Measurements from ENCODE around the gene PLXNA3.

The PLXNA3 gene

DNA sequence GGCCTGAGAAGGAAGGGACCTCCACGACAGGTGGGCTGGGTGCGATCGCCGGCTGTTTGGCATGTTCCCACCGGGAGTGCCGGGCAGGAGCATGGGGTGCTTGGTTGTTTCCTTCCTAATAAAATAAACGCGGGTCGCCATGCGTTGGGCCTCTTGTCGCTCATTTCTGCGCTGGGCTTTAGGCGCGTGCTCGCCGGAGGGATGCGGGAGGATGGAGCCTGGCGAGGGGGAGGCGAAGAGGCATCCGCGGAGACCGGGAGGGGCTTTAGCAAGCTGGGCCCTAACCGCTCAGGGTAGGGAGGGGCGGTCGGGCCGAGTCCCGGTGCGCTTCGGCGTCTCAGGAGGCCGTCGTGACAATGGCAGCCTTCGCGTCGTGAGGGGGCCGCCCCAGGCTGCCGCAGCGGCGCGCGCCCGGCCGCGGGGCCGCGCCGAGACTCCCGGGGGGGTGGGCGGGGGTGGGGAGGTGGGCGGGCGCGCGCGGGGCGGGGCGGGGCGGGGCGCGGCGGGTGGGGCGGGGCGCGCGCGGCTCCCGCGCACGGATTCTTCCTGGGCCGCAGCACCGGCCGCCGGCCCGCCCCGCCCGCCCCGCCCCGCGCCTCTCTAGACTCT, 21.6 kb upstream of the PLXNA3 start:
- DNase-seq: no peak

DNA sequence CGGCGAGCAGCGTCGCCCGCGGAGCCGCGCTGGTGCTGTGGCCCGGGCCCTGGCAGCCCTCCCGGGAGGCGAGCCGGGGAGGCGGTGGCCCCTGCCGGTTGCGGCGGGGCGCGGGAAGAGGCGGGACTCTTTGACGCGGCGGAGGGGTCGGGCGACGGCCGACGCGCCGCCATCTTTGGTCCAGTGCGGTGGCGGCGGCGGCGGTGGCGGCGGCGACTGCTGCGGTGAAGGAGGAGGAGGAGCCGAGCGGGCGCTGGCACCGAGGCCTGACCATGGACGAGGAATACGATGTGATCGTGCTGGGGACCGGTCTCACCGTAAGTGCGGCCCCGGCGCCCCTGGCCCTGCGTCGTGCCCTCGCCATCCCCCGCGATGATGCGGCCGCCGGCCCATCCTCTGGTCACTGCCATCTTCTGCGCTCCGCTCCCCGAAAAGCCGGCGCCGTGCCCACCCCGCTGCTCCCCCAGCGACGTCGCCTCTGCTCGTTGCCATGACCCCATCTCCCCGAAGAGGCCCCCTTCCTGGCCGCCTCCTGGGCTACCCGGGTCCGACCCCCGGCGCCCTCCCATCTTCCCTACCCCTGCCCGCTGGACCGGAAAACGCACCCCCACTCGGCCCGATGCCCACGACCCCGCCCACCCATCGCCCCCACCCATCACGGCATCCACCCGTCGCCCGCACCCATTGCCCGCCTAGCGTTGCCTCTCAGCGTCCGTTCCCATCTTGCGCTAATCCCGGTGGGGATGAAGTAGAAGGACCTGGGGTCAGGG, 20.9 kb upstream of the PLXNA3 start, which contains the start of gene GDI1:
Gene GDI1, plus strand, starts transcription at position 172 of the 770 bp plus-strand sequence. Its CDS starts 101 bp downstream, at position 273.
- DNase-seq: no peak

DNA sequence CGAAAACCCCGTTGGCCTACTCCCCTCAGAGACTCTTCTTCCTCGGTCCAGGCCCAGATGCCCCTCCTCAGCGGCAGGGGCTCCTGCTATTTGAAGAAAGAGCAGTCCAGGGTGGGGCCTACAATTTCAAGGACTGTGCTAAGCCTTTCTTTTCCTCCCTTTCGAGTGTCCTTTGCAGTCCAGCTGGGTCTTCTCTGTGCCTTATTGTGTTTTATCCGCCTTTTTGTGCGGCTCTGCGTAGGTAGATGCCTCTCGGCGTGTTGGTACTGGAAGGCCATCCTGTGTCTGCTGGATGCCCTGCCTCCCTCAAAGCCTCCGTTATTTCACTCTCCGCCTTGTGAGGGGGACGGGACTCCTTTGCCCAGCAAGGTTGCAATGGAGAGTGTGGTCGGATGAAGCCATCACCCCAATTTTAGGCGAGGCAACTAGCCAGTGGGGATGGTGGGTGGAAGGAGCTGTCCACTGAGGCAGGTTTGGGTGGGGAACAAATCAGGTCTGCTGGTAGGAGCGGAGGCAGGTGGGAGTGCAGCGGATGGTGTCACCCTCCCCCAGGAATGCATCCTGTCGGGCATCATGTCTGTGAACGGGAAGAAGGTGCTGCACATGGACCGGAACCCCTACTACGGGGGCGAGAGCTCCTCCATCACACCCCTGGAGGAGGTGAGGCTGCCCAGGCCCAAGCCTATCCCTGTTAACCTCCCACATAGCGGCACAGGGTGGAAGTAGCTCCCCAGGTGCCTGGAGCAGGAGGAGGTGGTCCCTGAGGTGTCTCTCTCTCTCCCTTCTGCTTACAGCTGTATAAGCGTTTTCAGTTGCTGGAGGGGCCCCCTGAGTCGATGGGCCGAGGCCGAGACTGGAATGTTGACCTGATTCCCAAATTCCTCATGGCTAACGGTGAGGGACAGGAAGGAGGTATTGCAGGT, 19.8 kb upstream of the PLXNA3 start:
- DNase-seq: no peak

DNA sequence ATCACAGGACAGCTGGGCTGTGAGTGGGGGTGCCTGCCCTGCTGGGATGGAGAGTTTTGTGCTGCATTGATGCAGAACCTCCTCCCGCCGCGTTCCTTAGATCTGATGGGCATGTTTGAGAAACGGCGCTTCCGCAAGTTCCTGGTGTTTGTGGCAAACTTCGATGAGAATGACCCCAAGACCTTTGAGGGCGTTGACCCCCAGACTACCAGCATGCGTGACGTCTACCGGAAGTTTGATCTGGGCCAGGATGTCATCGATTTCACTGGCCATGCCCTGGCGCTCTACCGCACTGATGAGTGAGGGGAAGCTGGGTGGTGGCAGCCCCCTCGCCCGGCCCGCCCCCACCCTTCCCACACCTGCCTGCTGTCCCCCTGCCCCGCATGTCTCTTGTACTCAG, 18.2 kb upstream of the PLXNA3 start:
- no peak for DNase-seq

DNA sequence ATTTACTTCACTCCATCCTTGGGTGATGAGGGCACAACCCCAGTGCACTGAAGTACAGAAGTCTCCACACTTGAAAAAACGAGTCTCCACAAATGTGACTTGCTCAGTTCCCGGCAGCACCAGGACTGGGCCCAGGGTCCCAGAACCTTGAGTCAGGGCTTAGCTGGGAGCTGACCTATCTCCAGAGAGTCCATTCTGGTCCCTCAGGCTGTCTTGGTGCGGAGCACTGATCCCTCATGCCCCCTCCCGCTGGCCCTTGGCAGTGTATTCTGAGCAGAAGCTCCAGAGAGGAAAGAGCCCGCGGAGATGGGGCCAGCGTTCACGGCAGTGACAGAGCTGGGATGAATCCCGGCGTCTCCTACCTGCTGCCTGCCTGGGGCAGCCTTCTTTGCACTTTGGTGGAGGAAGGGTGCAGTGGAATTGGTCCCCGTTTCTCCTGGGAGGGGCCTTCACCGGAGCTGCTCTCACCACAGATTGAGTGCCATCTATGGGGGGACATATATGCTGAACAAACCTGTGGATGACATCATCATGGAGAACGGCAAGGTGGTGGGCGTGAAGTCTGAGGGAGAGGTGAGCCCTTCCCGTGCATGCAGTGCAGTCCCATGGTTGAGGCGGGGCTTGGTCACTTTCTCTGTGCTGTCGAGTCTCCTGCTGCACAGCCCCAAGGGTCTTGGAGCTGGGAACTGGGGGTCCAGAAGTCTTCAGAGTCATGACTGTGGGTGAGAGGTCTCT, 17.3 kb upstream of the PLXNA3 start:
- DNase-seq: no peak

DNA sequence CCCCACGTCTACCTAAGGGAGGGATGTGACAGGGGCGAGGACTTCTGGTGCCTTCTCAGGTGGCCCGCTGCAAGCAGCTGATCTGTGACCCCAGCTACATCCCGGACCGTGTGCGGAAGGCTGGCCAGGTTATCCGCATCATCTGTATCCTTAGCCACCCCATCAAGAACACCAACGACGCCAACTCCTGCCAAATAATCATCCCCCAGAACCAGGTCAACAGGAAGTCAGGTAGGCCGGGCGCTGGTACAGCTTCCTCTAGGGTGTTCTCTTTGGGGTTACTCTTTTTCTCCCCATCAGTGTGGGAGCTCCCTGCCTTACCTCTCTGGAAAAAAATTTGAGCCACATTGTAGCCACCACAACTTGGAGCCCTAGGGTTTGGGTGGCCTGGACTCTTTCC, 16.5 kb upstream of the PLXNA3 start:
- no peak for DNase-seq

DNA sequence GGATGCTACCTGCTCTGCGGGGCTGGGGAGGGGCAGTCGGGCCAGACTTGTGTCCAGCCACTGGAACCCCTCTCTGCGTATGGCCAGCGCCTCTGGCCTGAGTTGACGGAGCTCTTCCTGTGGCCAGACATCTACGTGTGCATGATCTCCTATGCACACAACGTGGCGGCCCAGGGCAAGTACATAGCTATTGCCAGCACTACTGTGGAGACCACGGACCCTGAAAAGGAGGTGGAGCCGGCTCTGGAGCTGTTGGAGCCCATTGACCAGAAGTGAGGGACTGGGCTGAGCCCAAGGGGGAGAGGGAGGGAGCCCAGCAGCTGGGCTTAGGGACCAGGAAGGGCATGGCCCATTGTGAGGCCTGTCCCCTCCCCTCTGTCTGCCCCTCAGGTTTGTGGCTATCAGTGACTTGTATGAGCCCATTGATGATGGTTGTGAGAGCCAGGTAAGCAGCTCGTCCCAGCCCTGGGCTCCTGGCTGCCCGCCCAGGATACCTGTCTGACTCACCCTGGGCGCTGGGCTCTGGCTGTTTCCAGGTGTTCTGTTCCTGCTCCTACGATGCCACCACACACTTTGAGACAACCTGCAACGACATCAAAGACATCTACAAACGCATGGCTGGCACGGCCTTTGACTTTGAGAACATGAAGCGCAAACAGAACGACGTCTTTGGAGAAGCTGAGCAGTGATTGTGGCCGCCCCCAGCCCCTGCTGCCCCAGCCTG, 15.9 kb upstream of the PLXNA3 start:
- DNase-seq: no peak

DNA sequence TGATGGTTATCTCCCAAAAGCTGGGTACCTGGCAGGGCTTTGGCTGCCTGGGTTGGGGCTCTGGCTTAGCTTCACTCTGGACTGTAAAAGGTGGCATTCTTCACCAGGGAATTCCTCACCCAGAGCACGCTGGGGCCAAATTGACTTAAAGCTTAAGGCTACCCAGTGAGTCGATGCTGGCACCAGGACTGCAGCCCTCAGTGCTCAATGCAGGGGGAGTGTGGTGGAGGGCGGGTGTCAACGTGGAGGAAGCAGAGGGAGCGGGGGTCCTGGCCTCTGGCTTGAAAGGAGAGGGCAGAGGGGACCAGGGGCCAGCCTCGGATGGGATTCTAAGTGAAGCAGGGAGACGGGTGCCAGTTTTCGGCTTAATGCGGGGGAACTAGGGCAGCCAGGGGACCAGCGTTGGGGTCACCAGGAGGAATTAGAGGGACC, 14.6 kb upstream of the PLXNA3 start:
- DNase-seq: no peak

DNA sequence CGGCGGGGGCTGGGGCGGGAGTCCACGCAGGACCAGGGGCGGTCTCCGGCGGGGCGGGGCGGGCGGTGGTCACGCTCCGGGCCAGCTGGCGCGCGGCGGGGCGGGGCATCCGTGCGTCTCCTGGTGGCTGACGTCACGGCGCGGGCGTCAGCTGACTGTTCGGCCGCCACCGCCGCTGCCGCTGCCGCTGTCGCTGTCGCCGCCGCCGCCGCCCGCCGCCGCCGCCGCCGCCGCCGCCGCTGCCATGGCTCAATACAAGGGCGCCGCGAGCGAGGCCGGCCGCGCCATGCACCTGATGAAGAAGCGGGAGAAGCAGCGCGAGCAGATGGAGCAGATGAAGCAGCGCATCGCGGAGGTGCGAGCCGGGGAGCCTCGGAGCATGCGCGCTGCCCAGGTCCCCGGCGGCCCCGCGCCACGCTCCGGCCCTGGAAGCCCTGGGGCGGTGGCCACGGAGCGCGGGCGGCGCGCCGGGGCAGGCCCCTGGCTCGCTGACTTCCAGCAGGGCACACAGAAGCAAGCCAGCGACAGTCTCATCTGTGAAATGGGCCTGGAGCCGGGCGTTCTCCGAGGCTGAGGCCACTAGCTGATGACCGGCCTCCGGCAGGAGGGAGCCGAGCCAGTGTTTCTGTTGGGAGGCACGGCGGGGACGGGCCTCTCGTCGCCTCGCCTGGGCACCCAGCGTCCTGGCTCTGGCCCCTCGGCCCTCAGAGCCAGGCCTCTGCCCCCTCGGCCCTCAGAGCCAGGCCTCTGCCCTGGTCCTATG, 13.9 kb upstream of the PLXNA3 start, which contains the start of gene FAM50A:
Gene FAM50A, plus strand, starts transcription at position 150 of the 763 bp plus-strand sequence. Its CDS starts 95 bp downstream, at position 245.
- no peak for DNase-seq

DNA sequence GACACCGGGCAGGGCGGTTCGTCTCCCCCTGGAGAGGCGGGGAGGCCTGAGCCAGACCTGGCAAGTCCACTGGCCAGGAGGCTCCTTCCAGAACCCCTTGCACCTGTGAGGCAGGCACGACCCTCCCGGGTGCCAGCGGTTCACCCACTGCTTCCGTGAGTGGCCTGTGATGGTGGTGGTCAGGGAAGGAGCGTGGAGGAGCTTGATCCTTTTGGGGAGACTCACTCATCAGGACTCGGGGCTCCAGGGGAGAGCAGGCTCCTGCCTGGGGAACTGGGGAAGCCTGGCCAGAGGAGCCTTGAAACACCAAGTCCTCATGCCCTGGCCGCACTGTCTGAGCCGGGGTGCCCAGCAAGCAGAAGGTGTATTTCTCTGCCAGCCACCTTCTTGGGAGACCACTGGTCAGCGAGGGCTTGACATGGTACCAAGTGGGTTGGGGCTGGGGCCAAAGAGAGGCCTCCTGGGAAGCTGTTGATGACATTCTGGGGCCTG, 13.3 kb upstream of the PLXNA3 start:
- no peak for DNase-seq

DNA sequence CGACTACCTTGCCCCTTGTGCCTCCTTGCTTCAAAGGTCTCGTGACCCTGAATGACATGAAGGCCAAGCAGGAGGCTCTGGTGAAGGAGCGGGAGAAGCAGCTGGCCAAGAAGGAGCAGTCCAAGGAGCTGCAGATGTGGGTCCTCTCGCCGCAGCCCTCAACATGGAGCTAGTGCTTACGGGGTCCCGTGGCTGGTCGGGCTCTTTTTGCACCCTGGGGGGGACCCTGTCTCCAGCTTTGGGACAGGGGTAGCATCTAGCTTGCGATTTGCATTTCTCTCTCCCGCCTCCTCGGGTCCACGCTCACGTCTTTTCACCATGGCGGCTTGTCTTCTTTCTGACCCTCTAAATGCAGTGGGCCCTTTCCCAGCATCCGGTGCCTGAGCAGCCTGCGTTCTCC, 12.3 kb upstream of the PLXNA3 start:
- DNase-seq: no peak

DNA sequence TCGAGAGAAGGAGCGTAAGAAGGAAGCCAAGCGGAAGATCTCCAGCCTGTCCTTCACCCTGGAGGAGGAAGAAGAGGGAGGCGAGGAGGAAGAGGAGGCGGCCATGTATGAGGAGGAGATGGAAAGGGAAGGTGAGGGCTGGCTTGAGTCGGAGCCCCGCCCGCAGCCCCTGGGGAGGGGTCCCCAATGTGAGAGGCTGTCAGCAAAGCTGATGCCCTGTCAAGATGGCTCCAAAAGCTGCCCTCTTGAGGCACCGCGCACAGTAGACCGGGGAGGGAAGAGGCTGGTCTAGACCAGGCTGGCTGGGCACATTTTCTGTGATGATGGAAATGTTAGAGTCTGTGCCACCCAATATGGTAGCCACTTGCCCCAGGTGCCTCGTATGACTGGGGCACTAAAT, 11.7 kb upstream of the PLXNA3 start:
- DNase-seq: no peak

DNA sequence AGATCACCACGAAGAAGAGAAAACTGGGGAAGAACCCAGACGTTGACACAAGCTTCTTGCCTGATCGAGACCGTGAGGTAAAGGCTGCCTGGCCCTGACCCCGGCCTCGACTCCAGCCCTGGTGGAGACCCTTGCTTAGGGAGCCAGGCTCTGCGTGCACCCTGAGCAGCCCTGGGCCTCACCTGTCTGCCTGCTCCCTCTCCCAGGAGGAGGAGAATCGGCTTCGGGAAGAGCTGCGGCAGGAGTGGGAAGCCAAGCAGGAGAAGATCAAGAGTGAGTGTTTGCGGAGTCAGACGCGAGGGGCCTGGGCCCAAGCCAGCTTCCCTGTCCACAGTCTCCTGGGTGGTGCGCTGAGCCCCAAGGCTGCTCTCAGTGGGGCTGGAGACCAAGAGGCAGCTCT, 9.6 kb upstream of the PLXNA3 start:
- DNase-seq: no peak

DNA sequence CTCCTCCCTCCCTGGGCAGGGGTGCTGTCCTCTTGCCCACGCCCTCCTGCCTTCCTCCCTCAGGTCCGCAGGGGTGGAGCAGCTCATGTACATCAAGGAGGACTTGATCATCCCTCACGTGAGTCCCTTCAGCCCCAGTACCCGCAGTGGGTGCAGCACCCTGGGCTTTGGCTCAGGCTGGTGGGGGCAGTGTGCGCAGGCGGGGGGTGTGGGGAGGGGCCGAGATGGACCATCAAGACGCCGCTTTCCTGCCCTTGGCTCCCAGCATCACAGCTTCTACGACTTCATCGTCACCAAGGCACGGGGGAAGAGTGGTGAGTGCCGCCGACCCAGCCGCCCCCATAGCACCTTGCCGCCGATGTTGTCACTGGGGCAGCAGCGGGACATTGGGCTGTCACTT, 8.5 kb upstream of the PLXNA3 start:
- no peak for DNase-seq

DNA sequence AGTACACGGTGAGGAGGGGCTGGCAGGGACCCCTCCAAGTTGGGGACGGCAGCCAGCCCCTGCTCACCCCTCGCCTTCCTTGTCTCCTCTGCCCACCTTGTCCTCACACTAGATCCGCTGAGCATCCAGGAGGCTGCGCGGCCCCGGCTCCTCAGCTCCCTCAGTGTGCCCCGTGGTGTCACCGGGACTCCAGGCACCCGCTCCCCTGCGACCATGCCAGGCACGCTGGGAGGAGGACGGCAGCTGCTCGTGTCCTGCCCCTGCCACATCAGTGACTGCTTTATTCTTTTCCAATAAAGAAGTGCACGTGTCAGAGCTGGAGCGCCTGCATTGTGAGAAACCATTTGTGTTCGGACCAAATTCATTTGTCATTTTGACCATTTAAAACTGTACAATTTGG, 7.8 kb upstream of the PLXNA3 start:
- DNase-seq: no peak

DNA sequence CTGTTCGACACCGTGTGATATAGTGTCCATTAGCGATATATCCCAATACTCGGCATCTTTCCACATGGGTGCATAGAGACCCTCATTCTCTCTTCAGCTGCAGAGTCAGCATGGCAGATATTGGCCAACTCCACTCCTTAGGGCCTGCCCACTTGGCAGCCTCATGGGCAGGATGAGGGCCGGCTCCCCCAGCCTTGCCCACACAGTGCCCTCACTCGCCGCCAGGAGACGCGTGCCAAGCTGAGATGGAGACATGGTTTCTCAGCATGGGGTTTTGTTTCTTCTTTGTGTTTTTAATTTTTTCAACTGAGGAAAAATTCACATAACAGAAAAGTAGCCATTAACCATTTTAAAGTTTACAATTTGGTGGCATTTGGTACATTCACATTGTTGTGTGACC, 5.3 kb upstream of the PLXNA3 start:
- DNase-seq: no peak

DNA sequence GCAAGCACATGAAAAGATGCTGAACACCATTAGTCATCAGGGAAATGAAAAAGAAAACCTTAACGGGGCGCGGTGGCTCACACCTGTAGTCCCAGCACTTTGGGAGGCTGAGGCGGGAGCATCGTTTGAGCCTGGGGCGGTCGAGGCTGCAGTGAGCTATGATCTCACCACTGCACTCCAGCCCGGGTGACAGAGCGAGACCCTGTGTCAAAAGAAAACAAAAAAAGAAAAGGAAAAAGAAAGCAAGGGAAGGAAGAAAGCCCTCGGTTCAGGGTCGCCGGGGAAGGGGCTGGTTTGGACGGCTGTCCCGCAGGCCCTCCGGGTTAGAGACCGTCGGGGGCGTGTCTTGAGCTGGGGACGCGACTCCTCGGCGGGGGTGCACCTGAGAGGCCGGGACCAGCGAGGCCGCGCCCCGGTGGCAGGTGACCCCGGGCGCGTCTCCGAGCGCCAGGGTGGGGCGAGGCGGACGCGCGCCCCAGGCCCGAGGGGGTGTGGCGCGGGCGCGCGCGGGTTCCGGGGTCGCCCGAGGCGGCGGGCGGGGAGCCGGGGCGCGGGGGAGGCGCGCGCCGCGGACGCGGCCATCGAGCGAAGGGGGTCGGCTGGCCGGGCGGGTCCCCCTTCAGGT, 478 bp upstream of the PLXNA3 start:
- DNase-seq: no peak

DNA sequence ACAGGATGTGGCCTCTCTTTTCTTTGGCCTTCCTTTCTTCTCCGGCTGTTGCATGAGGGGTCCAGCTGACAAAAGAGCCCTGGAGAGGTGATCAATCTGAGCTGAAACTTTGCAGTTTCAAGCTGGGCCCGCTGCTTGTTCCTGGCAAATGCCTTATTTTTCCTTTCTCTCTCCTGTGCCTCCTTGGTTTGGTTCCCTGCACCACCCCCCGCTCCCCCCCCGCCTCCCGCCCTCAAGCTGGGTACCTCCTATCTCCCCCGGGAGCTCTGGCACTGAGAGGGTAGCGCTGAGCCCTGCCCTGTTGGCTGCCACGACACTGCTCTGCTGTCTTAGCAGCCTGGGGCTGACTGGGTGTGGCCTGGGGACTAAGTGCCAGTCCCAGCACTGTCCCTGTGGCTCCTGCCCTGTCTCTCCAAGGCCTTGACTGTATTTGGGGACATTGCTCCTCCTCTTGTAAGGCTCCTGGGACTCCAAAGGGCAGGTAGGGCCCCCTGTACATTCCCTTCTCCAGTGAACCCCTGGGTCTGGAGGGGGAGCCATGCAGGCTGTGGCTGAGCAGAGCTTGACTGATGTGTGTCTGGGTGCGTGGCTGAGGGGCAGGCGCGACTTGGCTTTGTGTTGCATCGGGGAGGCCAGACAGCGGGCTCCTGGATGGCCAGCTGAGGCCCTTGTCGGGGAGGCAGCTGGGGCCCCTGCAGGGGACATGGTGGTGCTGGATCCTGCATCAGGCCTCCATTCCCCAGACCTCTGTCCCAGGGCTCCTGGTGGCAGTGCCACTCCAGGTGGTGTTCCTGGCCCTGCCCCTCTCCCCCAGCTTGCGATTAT, 1.1 kb downstream of the PLXNA3 start:
- DNase-seq: no peak

DNA sequence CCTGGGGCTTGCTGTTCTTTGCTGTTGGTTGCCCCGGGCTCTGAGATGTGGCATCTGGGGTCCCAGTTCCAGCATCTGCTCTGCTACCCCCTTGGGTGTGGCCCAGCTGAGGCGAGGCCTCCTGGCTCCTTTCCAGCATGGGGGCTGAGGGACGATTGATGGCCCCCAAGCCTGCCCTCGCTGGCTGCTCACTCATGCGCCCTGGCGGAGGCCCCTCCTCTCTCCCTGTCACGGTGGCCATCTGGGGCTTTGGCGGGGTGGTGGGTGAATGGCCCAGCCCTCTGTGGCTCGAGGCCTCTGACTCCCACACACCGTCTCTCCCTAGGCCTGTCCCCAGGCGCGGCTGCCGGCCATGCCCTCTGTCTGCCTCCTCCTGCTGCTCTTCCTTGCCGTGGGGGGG, 1.8 kb downstream of the PLXNA3 start:
- DNase-seq: no peak

DNA sequence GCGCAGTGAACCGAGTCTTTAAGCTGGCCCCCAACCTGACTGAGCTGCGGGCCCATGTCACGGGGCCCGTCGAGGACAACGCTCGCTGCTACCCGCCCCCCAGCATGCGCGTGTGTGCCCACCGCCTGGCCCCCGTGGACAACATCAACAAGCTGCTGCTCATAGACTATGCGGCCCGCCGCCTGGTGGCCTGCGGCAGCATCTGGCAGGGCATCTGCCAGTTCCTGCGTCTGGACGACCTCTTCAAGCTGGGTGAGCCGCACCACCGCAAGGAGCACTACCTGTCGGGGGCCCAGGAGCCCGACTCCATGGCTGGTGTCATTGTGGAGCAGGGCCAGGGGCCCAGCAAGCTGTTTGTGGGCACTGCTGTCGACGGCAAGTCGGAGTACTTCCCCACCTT, 2.2 kb downstream of the PLXNA3 start:
- DNase-seq: no peak

All from SHP77 treated with DMSO at 0.1 percent for 48 hours (cell line).